HFF-Myc (cell line): ENCODE data around the gene PTPRN2.

Experiments used
- DNase-seq: peaks from one replicate; pipeline ENCODE4 v3.0.0-alpha.2; 2011; ENCODE audit warnings: low read depth; ENCODE audit errors: extremely low read depth
- H3K4me3 ChIP-seq: replicated peaks from 2 replicates; pipeline ENCODE4 v1.5.1; 2011; ENCODE audit warnings: low read depth, mild to moderate bottlenecking, control low read depth, low read length
- TF ChIP-seq, protein P1 (sequence below): IDR thresholded peaks from 2 replicates; pipeline ENCODE4 v1.5.1; 2012; ENCODE audit warnings: mild to moderate bottlenecking, low read depth, low read length, control low read depth; ENCODE audit errors: missing control alignments

Gene PTPRN2

DNA sequence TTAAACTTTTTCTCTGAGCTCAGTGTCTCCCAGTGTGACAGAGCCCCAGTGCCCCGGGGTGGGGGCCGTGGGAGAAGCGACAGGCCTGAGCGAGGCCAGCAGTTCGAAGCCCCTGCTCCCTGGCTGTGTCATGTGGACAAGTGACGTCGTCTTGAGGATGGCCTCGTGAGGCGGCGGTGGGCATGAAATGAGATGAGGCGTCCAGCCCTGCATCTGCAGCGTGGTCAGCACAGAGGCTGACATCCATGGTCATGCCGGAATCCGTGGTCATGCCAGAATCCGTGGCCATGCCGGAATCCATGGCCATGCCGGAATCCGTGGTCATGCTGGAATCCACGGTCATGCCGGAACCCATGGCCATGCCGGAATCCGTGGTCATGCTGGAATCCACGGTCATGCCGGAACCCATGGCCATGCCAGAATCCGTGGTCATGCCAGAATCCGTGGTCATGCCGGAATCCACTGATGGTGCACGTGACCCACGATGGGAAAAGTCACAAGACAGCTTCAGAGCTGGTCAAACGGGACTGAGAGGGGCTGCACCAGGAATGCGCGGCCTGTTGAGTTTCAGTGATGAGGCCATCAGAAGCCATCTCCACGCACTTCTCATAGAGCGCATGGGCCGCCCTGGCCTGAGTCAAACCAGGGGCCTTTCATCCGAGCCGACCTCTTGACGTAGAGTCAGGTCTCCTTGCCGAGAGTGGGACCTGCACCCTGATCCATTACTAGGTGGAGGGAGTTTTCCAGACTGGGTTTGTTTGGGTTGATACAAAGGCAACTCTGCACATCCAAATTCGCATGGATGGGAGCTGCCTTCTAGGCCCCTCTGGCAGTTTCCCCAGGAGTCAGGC is 342.5 kb downstream of the PTPRN2 start:
- DNase-seq, result no peak
- H3K4me3 ChIP-seq, result no peak overlapping the region
- TF ChIP-seq, protein P1, sequence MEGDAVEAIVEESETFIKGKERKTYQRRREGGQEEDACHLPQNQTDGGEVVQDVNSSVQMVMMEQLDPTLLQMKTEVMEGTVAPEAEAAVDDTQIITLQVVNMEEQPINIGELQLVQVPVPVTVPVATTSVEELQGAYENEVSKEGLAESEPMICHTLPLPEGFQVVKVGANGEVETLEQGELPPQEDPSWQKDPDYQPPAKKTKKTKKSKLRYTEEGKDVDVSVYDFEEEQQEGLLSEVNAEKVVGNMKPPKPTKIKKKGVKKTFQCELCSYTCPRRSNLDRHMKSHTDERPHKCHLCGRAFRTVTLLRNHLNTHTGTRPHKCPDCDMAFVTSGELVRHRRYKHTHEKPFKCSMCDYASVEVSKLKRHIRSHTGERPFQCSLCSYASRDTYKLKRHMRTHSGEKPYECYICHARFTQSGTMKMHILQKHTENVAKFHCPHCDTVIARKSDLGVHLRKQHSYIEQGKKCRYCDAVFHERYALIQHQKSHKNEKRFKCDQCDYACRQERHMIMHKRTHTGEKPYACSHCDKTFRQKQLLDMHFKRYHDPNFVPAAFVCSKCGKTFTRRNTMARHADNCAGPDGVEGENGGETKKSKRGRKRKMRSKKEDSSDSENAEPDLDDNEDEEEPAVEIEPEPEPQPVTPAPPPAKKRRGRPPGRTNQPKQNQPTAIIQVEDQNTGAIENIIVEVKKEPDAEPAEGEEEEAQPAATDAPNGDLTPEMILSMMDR, result no peak

DNA sequence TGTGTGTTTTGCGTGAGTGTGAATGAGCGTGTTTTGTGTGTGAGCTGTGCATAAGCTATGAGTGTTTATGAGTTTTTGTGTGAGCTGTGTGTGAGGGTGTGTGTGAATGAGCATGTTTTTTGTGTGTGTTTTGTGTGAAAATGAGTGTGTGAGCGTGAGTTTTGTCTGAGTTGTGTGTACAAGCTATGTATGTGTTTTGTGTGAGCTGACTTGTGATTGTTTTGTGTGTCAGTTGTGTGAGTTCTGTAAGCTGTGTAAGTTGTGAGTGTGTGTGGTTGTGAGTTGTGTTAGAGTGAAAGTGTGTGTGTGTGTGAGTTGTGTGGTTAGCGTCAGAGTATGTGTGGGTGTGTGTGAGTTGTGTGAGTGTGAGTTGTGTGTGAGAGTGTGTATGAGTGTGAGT is 343.2 kb downstream of the PTPRN2 start:
- H3K4me3 ChIP-seq, result no peak overlapping the region
- no peak for DNase-seq
- TF ChIP-seq, protein P1, result no peak

DNA sequence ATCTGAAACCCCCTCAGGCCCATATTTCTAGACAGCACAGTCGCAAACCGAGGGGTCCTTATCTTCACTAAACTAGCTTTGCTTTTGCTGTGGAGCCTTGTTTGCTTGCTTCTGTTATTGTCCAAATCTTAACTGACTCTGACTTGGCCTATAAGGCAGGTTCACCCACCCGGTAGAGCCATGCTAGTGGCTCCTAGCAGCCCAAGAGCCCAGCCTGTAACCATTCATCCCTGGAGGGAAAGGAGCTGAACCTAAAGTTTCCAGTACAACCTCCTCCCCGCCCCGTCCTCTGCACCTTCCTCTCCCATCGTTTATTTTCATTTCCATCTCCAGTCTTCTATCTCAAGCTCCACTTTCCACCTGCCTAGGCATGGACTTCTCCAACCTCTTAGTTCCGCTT is 345.7 kb downstream of the PTPRN2 start:
- TF ChIP-seq, protein P1, result no peak
- no peak for DNase-seq

DNA sequence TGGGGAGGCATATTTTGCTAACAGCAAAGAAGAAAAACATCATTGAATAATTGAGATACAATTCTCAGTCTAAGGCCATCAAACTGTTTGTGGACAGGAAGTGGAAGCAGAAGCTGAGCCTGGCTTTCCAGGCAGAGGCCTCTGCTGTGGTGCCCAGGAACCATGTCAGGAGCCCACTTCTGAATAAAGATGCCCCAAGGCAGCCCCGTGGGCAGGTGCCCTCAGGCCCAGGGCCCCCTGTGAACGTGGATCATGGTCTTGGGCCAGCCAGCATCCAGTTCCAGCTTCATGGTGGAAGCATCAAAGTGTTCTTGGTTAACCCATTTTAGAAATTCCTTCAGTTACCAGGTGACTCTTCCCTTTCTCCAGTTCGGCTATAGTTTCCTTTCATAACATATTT is 346.8 kb downstream of the PTPRN2 start:
- DNase-seq, result no peak
- TF ChIP-seq, protein P1, result no peak
- no peak overlapping the region for H3K4me3 ChIP-seq

More for the DNA sequence above, 345.7 kb downstream of the PTPRN2 start:
- H3K4me3 ChIP-seq, result no peak overlapping the region

DNA sequence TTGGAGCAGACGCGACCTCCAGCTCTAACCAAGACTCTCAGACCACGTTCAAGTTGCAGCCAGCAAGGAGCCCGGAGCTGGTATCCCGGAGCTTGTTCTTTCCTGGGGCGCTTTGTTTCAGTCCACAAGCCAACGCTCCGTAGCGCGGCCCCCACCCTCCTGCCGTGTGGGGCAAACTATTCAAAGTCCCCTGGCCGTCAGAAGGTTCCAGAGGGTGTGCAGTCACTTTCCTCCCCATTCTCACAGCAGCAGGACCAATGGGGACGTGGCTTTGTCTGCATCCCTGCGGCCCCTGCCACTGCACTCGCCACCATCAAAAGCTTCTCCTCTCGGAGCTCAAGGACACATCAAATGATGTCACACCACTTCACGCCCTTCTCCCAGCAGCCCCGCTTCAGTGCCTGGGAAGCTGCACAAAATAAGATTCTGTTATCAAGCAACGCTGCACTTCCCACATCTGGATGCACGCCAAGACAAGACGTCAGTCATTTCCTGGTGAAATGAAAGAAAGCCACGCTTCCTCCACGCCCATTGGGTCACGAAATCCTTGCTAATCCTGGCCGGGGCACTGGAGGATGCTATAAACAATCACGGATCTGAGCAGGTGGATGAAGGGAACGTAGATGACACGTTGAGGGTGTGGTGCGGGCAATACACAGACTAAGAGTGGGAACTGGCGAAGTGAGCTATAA is 348.2 kb downstream of the PTPRN2 start:
- H3K4me3 ChIP-seq, result no peak overlapping the region
- TF ChIP-seq, protein P1, result no peak
- no peak for DNase-seq

DNA sequence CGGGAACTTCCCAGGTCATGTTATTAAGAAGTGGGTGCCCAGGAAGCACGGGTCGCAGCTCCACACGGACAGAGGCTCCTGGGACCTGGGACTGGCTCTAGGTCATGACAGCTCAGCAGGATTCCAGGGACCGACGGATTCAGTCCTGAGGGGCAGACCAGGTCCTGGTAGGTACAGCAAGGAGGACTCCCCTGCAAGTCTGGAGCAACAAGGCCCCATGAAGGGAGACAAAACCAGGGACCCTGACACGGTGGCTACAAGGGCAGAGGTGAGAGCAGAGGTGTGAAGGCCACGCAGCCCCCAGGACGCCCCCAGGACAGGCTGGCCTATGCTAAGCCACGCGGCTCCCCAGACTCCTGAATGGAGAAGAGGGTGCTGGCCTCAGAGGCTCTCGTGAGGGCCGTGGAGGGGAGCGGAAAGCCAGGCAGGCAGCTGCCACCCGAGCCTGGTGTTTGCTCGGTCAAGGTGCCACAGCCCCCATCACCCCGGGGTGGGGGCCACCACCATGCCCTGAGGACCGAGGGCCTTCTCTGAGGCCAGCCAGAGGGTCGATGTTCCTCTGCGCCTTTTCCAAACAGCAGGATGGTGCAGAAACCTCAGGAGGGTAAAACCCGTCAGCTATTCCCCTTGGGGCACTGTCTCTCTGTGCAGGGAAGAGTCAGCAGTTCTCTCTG is 348.9 kb downstream of the PTPRN2 start:
- no peak overlapping the region for H3K4me3 ChIP-seq
- TF ChIP-seq, protein P1, result no peak
- DNase-seq, result no peak
